B cell (primary cell): Measurements from ENCODE around the gene NUDT16L1. TPM values are rescaled to one million over a fixed set of nuclear protein-coding genes. Genes with fewer than 3 reads are reported as not detected.

Experiments
- ATAC-seq: fragments of 200-7000 bp; cut with Tn5 transposase; one replicate; pipeline ENCODE4 v1.10.0; 2021; ENCODE audit warnings: low read depth, mild to moderate bottlenecking, moderate number of reproducible peaks, moderate library complexity
- CTCF ChIA-PET: fragments of 350-600 bp; sonication (Branson Sonifier 250); formaldehyde crosslinking; loops from one replicate; lab custom pipeline; 2021; ENCODE audit warnings: antibody characterized with exemption, inconsistent platforms; lab: Charles Lee
- POLR2A ChIA-PET: fragments of 350-600 bp; sonication (Branson Sonifier 250); formaldehyde crosslinking; loops from one replicate; lab custom pipeline; 2021; ENCODE audit warnings: antibody characterized with exemption; lab: Charles Lee
- DNase-seq: peaks from one replicate; pipeline ENCODE4 v3.0.0; 2013
- H2AFZ ChIP-seq: 2 replicates; pipeline ENCODE4 v1.6.1; 2012; ENCODE audit warnings: mild to moderate bottlenecking, low read depth, low read length; ENCODE audit not compliant: insufficient read depth, poor library complexity, severe bottlenecking
- H3K27ac ChIP-seq, 2 donors: 1 replicate in 1 of 2; 2 replicates in 1 of 2; pipeline ENCODE4 v1.5.1; 2012 to 2013; ENCODE audit warnings: low read length in 2 of 2, mild to moderate bottlenecking in 2 of 2, moderate library complexity in 1 of 2
- H3K27me3 ChIP-seq, 4 experiments: fragments of 200-600 bp in 1 of 4; sonication (generic) in 1 of 4; replicated peaks in 1 of 4; 1 replicate in 2 of 4; 2 replicates in 2 of 4; pipeline versions ENCODE4 v1.6.1 to v1.7.0; 2013 to 2016; ENCODE audit warnings: low read length in 3 of 4, mild to moderate bottlenecking in 2 of 4, mixed read lengths in 1 of 4, moderate library complexity in 1 of 4; ENCODE audit not compliant: insufficient read depth in 4 of 4, control insufficient read depth in 3 of 4; ENCODE audit errors: control extremely low read depth in 1 of 4
- H3K36me3 ChIP-seq, 2 experiments: replicated peaks in 1 of 2; 1 replicate in 1 of 2; 2 replicates in 1 of 2; pipeline versions ENCODE4 v1.6.1 to v1.7.1; 2013; ENCODE audit warnings: low read length in 1 of 2; ENCODE audit not compliant: insufficient read depth in 2 of 2, control insufficient read depth in 1 of 2; ENCODE audit errors: control extremely low read depth in 1 of 2, extremely low read depth in 1 of 2
- H3K4me1 ChIP-seq, 2 donors: fragments of 200-600 bp in 1 of 2; sonication (generic) in 1 of 2; 1 replicate in 1 of 2; 2 replicates in 1 of 2; pipeline versions ENCODE4 v1.5.1 to v1.6.1; 2013 to 2017; ENCODE audit warnings: low read length in 2 of 2; ENCODE audit not compliant: control insufficient read depth in 2 of 2, insufficient read depth in 2 of 2
- H3K4me2 ChIP-seq: replicated peaks from 2 replicates; pipeline ENCODE3; 2012; ENCODE audit warnings: mild to moderate bottlenecking, low read depth, low read length; ENCODE audit not compliant: poor library complexity, severe bottlenecking
- H3K4me3 ChIP-seq, 5 experiments: fragments of 200-600 bp in 1 of 5; sonication (generic) in 1 of 5; 1 replicate in 3 of 5; 2 replicates in 2 of 5; pipeline versions ENCODE4 v1.5.1 to v1.7.0; 2011 to 2016; ENCODE audit warnings: low read length in 4 of 5, mild to moderate bottlenecking in 4 of 5, low read depth in 2 of 5, control low read depth in 1 of 5, moderate library complexity in 1 of 5; ENCODE audit not compliant: insufficient read depth in 1 of 5; ENCODE audit errors: control extremely low read depth in 1 of 5, extremely low read depth in 1 of 5
- H3K79me2 ChIP-seq: fragments of 200-600 bp; sonication (generic); one replicate; pipeline ENCODE4 v1.6.0; 2016; ENCODE audit warnings: low read length; ENCODE audit not compliant: control insufficient read depth, insufficient read depth
- H3K9ac ChIP-seq: fragments of 200-600 bp; sonication (generic); 2 replicates; pipeline ENCODE4 v1.6.1; 2017; ENCODE audit warnings: mild to moderate bottlenecking, low read length, moderate library complexity
- H3K9me3 ChIP-seq, 3 donors: one replicate each; pipeline versions ENCODE4 v1.6.1 to v1.7.1; 2013; ENCODE audit warnings: low read length in 2 of 3; ENCODE audit not compliant: control insufficient read depth in 2 of 3, insufficient read depth in 1 of 3; ENCODE audit errors: control extremely low read depth in 1 of 3
- H4K20me1 ChIP-seq: 2 replicates; pipeline ENCODE4 v1.6.0; 2012; ENCODE audit warnings: mild to moderate bottlenecking, low read length; ENCODE audit not compliant: insufficient read depth, control insufficient read depth, poor library complexity, severe bottlenecking
- H3K27ac Mint-ChIP-seq: one replicate; pipeline ENCODE4 v1.8.0; 2021; ENCODE audit warnings: mixed read lengths
- H3K27me3 Mint-ChIP-seq: one replicate; pipeline ENCODE4 v1.8.0; 2021; ENCODE audit warnings: mixed read lengths
- H3K4me1 Mint-ChIP-seq: one replicate; pipeline ENCODE4 v1.8.0; 2021; ENCODE audit warnings: mixed read lengths
- H3K4me3 Mint-ChIP-seq: one replicate; pipeline ENCODE4 v1.8.0; 2021; ENCODE audit warnings: mixed read lengths
- H3K9me3 Mint-ChIP-seq: one replicate; pipeline ENCODE4 v1.8.0; 2022; ENCODE audit warnings: mixed read lengths; ENCODE audit not compliant: insufficient read depth
- CTCF ChIP-seq: fragments of 200-600 bp; IDR thresholded peaks from one replicate; pipeline ENCODE4 v1.8.0; 2022; ENCODE audit warnings: antibody characterized with exemption, mild to moderate bottlenecking
- EZH2 ChIP-seq: IDR thresholded peaks from 2 replicates; pipeline ENCODE4 v1.6.1; 2012; ENCODE audit warnings: borderline replicate concordance, low read depth, mild to moderate bottlenecking, moderate library complexity, low read length; ENCODE audit not compliant: insufficient read depth, poor library complexity, severe bottlenecking
- WGBS: methylation state at CpG from one replicate; pipeline ENCODE4 v1.1.5; 2013; ENCODE audit warnings: missing lambda C conversion rate; ENCODE audit not compliant: insufficient coverage; 5-methylcytosine and 5-hydroxymethylcytosine counted together
- intact Hi-C: fragments of 100-400 bp; cut with micrococcal nuclease; formaldehyde crosslinking; loops from one replicate; pipeline ENCODE4 v1.10.0; 2022
- polyA plus RNA-seq: library from polyadenylated mRNA; depleted of rRNA; stranded (reverse); fragments of >200 nt; gene quantifications from 2 replicates; pipeline ENCODE4 v1.2.3, GENCODE V29; 2012
- total RNA-seq, 2 donors: library from RNA; stranded (reverse); fragments of 120-200 nt in 1 of 2; gene quantifications; 1 replicate in 1 of 2; 2 replicates in 1 of 2; pipeline versions ENCODE4 v1.2.3 to v1.2.4, GENCODE V29; 2013 to 2022

The NUDT16L1 gene
- total and polyA plus RNA-seq, 2 donors (not counting 1 experiment from before 2014, with no cell fraction given), result 38.5 to 59.2 TPM

- WGBS, result 94% methylated on average over 33 of the region's 33 CpGs
- no peaks in the 10 kb centered on the region for H3K9me3 ChIP-seq
- H3K4me2 ChIP-seq, result no peak overlapping the region
- Mint-ChIP-seq H3K9me3 (no peaks in the 10 kb centered on the region), H3K4me3 (no peak overlapping the region), H3K27me3 (no peaks in the 10 kb centered on the region), H3K27ac (peak overlapping the region; percentile 37), H3K4me1 (peaks cover 19% of the 10 kb centered on the region)
- ATAC-seq, result no peak
- H2AFZ ChIP-seq, result no peak overlapping the region
- H3K4me3 ChIP-seq, result no peak overlapping the region
- H3K27ac ChIP-seq, result no peak overlapping the region
- peaks cover 0 to 43% of the 10 kb centered on the region in 2 experiments for H3K36me3 ChIP-seq
- TF ChIP-seq EZH2 (no peak), CTCF (no peak)
- no peak overlapping the region for H3K9ac ChIP-seq
- intact Hi-C loops, result no loop called here
- peaks cover 13 to 16% of the 10 kb centered on the region in 2 donors for H3K4me1 ChIP-seq
- no peaks in the 10 kb centered on the region for H3K27me3 ChIP-seq
- ChIA-PET CTCF (no interaction called here), POLR2A (no interaction called here)
- DNase-seq, result peak; percentile 14
- peaks cover 13% of the 10 kb centered on the region for H4K20me1 ChIP-seq
- H3K79me2 ChIP-seq, result peaks cover 16% of the 10 kb centered on the region
These were observed 3.8 kb downstream of the NUDT16L1 start for GRCh38 chr16:4696905-4697847.

- 94% methylated on average over 9 of the region's 9 CpGs for WGBS
- DNase-seq (no peak), ATAC-seq (no peak)
- Histone ChIP-seq H2AFZ (no peak overlapping the region), H3K4me2 (no peak overlapping the region), H3K4me1 (peaks cover 6 to 9% of the 10 kb centered on the region in 2 donors), H3K9me3 (no peaks in the 10 kb centered on the region), H3K9ac (no peak overlapping the region), H3K79me2 (peaks cover 13% of the 10 kb centered on the region), H3K4me3 (no peak overlapping the region), H3K36me3 (peaks cover 0 to 50% of the 10 kb centered on the region in 2 experiments), H4K20me1 (peaks cover 13% of the 10 kb centered on the region), H3K27me3 (no peaks in the 10 kb centered on the region), H3K27ac (no peak overlapping the region)
- TF ChIP-seq CTCF, result no peak
- no peak for TF ChIP-seq EZH2
- Mint-ChIP-seq H3K4me1 (peaks cover 13% of the 10 kb centered on the region), H3K27ac (no peak overlapping the region), H3K27me3 (no peaks in the 10 kb centered on the region), H3K9me3 (no peaks in the 10 kb centered on the region), H3K4me3 (no peak overlapping the region)
- intact Hi-C loops, result no loop called here
- POLR2A ChIA-PET, result interaction anchor here (0.8 kb wide), 1 partner anchor 13 kb away, joined by 3 read pairs; no protein-coding TSS in a partner anchor
- CTCF ChIA-PET, result no interaction called here
These were observed 4.5 kb downstream of the NUDT16L1 start for GRCh38 chr16:4697848-4698291.
